GM19238 (cell line): ENCODE results near the gene BMPR1A.
A peak's percentile ranks its signal among the peaks of the same experiment; 100 is the strongest.
"Not testable (repeated sequence)": the region's sequence is repeated elsewhere in the genome, so short reads cannot be mapped to it uniquely, and the experiment has no call there.

ENCODE experiments used
- DNase-seq: peaks from one replicate; pipeline ENCODE4 v3.0.0; 2011; ENCODE audit warnings: low spot score; ENCODE audit not compliant: insufficient read length

Gene BMPR1A

GRCh38 chr10:86967481-86967941 lies 211.1 kb downstream of the BMPR1A start:
- DNase-seq = no peak

- DNase-seq = no peak
Observed at GRCh38 chr10:86968271-86968993, 212.0 kb downstream of the BMPR1A start, which contains the start of gene ADIRF. ADIRF (plus strand) TSS chr10:86968482; CDS start chr10:86968545, 63 bp downstream.

GRCh38 chr10:86968994-86969355 lies 212.6 kb downstream of the BMPR1A start:
- DNase-seq = no peak

- no peak for DNase-seq
Observed at GRCh38 chr10:86969421-86970041, 213.1 kb downstream of the BMPR1A start.

- DNase-seq = no peak
Observed at GRCh38 chr10:86970162-86970981, 214.0 kb downstream of the BMPR1A start.

- no peak for DNase-seq
Observed at GRCh38 chr10:86970982-86971231, 214.5 kb downstream of the BMPR1A start.

GRCh38 chr10:86971232-86971991 lies 215.0 kb downstream of the BMPR1A start:
- DNase-seq = peak; percentile 79

- no peak for DNase-seq
Observed at GRCh38 chr10:86972613-86973380, 216.4 kb downstream of the BMPR1A start.

GRCh38 chr10:86974484-86974883 lies 218.1 kb downstream of the BMPR1A start:
- DNase-seq = no peak

- DNase-seq = no peak
Observed at GRCh38 chr10:86976362-86977056, 220.1 kb downstream of the BMPR1A start.

GRCh38 chr10:86978457-86978856 lies 222.0 kb downstream of the BMPR1A start:
- DNase-seq = not testable (repeated sequence)

- no peak for DNase-seq
Observed at GRCh38 chr10:86979296-86979818, 222.9 kb downstream of the BMPR1A start.

- DNase-seq = no peak
Observed at GRCh38 chr10:86979977-86980448, 223.6 kb downstream of the BMPR1A start.

- DNase-seq = not testable (repeated sequence)
Observed at GRCh38 chr10:86981020-86981419, 224.6 kb downstream of the BMPR1A start.

GRCh38 chr10:86981716-86982115 lies 225.3 kb downstream of the BMPR1A start:
- DNase-seq = no peak
